Esophagus squamous epithelium (tissue), 5 donors: ENCODE results near the gene STARD6. TPM values are rescaled to one million over a fixed set of nuclear protein-coding genes. Genes with fewer than 3 reads are reported as not detected.

ENCODE experiments used
- DNase-seq: peaks from one replicate; lab custom pipeline; 2025; lab: John Stamatoyannopoulos, UW
- H3K27ac ChIP-seq, 4 donors: fragments of 200-600 bp; sonication (generic); one replicate each; pipeline ENCODE4 v1.5.1; 2016 to 2019; ENCODE audit warnings: mild to moderate bottlenecking in 1 of 4
- H3K27me3 ChIP-seq, 4 donors: fragments of 200-600 bp; sonication (generic); 1 replicate in 3 of 4; 2 replicates in 1 of 4; pipeline versions ENCODE4 v1.5.1 to v1.6.0; 2017 to 2021; ENCODE audit warnings: antibody characterized with exemption in 1 of 4
- H3K36me3 ChIP-seq, 3 donors: fragments of 200-600 bp; sonication (generic); one replicate each; pipeline ENCODE4 v1.5.1; 2016 to 2019
- H3K4me1 ChIP-seq, 3 donors: fragments of 200-600 bp; sonication (generic); one replicate each; pipeline ENCODE4 v1.5.1; 2017 to 2019
- H3K4me3 ChIP-seq, 4 donors: fragments of 200-600 bp; sonication (generic); 1 replicate in 3 of 4; 2 replicates in 1 of 4; pipeline ENCODE4 v1.5.1; 2016 to 2019; ENCODE audit warnings: mild to moderate bottlenecking in 2 of 4, moderate library complexity in 1 of 4
- H3K9me3 ChIP-seq, 3 donors: fragments of 200-600 bp; sonication (generic); one replicate each; pipeline ENCODE4 v1.5.1; 2016 to 2019
- POLR2A ChIP-seq, 4 donors: fragments of 450-650 bp; IDR thresholded peaks; one replicate each; pipeline ENCODE4 v1.6.1; 2017; ENCODE audit warnings: antibody characterized with exemption in 4 of 4, mild to moderate bottlenecking in 4 of 4, moderate library complexity in 3 of 4
- WGBS, 2 donors: methylation state at CpG; one replicate each; pipeline ENCODE4 v1.1.5; 2018; 5-methylcytosine and 5-hydroxymethylcytosine counted together
- intact Hi-C: fragments of 100-400 bp; cut with DNase I; formaldehyde crosslinking; loops from one replicate; pipeline ENCODE4 v1.15.0; 2022
- total RNA-seq, 4 donors: library from RNA; depleted of rRNA; stranded (reverse); fragments of >200 nt; gene quantifications; one replicate each; pipeline ENCODE4 v1.1.0, GENCODE V29; 2016
- TF ChIP-seq, protein P1 (sequence below), 6 experiments: fragments of 450-650 bp in 4 of 6; fragments of 200-600 bp in 2 of 6; sonication (generic) in 2 of 6; IDR thresholded peaks; one replicate each; pipeline ENCODE4 v1.5.1; 2016 to 2019; ENCODE audit warnings: antibody characterized with exemption in 6 of 6, mild to moderate bottlenecking in 4 of 6, moderate library complexity in 4 of 6
- donor health status: DM: yes; HTN: yes; CAD: no.

The STARD6 gene
- total RNA-seq, 4 donors from 2014 or later = not detected

DNA sequence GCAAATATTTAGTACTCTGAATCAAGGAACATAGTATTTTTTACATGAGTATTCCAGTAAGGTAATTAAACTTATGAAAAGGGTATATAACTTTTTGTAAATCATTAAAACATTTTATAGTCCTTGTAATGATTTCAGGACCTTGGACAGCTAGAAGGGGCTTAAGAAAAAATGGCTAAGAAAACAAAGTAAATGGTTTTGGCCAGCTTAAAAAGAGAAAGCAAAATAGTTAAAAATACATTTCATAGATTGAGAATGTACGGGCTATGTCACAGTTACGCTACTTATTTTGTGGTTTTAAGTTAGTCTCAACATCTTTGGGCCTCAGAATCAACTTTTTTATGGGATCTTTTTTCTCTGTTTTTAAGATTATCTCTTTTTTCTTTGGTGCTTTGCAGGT is 61.6 kb downstream of the STARD6 start:
- no peaks in the 10 kb centered on the region for H3K27me3 ChIP-seq
- DNase-seq = no peak
- H3K9me3 ChIP-seq = peaks cover 0 to 22% (median 0%) of the 10 kb centered on the region in 3 donors
- H3K27ac ChIP-seq = no peak overlapping the region
- peaks cover 0 to 23% (median 0%) of the 10 kb centered on the region in 3 donors for H3K36me3 ChIP-seq
- no peak for TF ChIP-seq POLR2A (IDR thresholded peaks at IDR 0.05)
- TF ChIP-seq, protein P1, sequence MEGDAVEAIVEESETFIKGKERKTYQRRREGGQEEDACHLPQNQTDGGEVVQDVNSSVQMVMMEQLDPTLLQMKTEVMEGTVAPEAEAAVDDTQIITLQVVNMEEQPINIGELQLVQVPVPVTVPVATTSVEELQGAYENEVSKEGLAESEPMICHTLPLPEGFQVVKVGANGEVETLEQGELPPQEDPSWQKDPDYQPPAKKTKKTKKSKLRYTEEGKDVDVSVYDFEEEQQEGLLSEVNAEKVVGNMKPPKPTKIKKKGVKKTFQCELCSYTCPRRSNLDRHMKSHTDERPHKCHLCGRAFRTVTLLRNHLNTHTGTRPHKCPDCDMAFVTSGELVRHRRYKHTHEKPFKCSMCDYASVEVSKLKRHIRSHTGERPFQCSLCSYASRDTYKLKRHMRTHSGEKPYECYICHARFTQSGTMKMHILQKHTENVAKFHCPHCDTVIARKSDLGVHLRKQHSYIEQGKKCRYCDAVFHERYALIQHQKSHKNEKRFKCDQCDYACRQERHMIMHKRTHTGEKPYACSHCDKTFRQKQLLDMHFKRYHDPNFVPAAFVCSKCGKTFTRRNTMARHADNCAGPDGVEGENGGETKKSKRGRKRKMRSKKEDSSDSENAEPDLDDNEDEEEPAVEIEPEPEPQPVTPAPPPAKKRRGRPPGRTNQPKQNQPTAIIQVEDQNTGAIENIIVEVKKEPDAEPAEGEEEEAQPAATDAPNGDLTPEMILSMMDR (IDR thresholded peaks at IDR 0.05) = no peak
- intact Hi-C loops = no loop called here
- no peaks in the 10 kb centered on the region for H3K4me1 ChIP-seq
- no peak overlapping the region for H3K4me3 ChIP-seq
- 81 to 86% methylated on average over 2 of the region's 2 CpGs for WGBS, 2 donors

DNA sequence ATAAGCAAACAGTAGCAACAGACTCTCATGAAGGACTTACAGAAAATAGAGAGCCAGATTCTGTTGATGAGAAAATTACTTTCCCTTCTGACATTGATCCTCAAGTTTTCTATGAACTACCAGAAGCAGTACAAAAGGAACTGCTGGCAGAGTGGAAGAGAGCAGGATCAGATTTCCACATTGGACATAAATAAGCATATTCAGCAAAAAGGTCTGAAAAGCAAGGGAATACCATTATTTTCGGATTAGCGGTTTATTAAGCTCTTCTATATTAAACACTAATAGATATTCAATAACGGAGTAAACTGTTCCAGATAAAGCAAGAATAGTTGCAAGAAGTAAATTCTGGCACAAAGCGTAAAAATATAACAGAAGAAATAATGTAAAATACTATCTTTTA is 63.4 kb downstream of the STARD6 start:
- no peak overlapping the region for H3K27ac ChIP-seq
- intact Hi-C loops = no loop called here
- no peaks in the 10 kb centered on the region for H3K4me1 ChIP-seq

DNA sequence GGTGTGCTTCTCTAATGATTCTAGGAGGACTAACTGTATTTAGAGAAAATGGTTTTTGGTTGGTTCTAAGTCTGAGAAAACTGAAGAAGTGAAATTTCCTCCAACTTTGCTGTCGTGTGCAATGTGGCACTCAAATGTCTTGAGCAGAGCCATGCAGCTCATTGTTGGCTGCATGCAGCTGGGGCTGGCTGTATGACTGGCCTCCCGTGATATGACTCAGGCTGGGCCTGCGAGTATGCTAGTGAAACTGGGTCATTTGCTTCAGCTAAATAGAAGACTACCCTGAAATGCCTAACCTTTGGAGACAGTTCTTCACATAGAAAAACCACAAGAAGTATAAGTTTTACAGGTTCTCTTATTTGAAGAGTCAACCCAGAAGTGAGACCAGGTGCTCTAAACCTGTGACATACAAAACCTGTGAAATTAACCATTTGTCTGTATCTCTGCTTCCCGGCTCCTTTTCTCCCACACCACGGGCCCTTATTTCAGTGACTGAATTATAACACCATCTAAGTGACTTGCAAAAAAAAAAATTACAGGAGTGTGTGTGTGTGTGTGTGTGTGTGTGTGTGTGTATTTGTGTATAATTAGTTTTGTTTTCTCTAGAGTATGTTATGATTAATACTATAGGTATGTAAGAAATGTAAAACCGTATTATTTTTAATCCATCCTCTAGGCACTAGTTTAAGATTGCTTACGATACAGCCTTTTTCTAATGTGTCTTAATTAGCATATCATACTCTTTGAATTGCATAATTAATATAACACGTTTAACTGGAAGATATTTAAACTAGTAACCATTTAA is 72.5 kb downstream of the STARD6 start:
- TF ChIP-seq, protein P1 (IDR thresholded peaks at IDR 0.05) = no peak
- TF ChIP-seq POLR2A (IDR thresholded peaks at IDR 0.05) = no peak
- Histone ChIP-seq H3K27me3 (no peaks in the 10 kb centered on the region), H3K9me3 (no peaks in the 10 kb centered on the region), H3K4me3 (no peak overlapping the region), H3K27ac (peak overlapping the region in 1 of 4 donors; percentile 6), H3K36me3 (peaks cover 0 to 84% (median 0%) of the 10 kb centered on the region in 3 donors), H3K4me1 (peaks cover 0 to 9% (median 0%) of the 10 kb centered on the region in 3 donors)
- intact Hi-C loops = no loop called here
- 39 to 54% methylated on average over 5 to 8 of the region's 8 CpGs for whole genome bisulfite sequencing, 2 donors
- DNase-seq = no peak

More for the DNA sequence above, 63.4 kb downstream of the STARD6 start:
- WGBS, 2 donors = 96% methylated on average over 4 of the region's 4 CpGs
- Histone ChIP-seq H3K27me3 (no peaks in the 10 kb centered on the region), H3K36me3 (peaks cover 0 to 38% (median 0%) of the 10 kb centered on the region in 3 donors), H3K4me3 (no peak overlapping the region), H3K9me3 (peaks cover 0 to 5% (median 0%) of the 10 kb centered on the region in 3 donors)
- no peak for DNase-seq
- TF ChIP-seq POLR2A (IDR thresholded peaks at IDR 0.05) = no peak
- TF ChIP-seq, protein P1 (IDR thresholded peaks at IDR 0.05) = no peak

DNA sequence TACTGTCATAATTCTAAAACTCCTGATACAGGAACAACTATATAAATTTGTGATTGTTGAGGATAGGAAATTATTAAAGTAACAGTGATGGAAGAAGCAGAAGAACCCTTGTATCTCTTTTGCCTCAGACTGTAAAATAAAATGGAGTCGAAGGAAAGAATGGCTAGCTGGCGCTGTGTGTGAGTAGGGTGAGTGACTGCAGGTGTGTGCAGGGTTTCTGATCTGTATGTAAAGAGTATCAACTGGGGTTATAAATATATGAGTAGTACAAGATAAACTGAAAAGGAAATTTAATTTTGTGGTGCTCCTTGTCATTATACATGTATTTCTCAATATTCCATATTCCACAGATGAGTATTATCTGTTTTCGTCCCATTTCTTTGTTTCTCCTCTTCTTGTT is 73.1 kb downstream of the STARD6 start:
- Histone ChIP-seq H3K4me3 (no peak overlapping the region), H3K9me3 (no peaks in the 10 kb centered on the region), H3K27me3 (no peaks in the 10 kb centered on the region), H3K27ac (no peak overlapping the region), H3K4me1 (peaks cover 0 to 9% (median 0%) of the 10 kb centered on the region in 3 donors), H3K36me3 (peaks cover 0 to 84% (median 0%) of the 10 kb centered on the region in 3 donors)
- WGBS, 2 donors = 72 to 87% methylated on average over 3 of the region's 3 CpGs
- no peak for DNase-seq
- intact Hi-C loops = no loop called here
- TF ChIP-seq, protein P1 (IDR thresholded peaks at IDR 0.05) = no peak
- no peak for TF ChIP-seq POLR2A (IDR thresholded peaks at IDR 0.05)

DNA sequence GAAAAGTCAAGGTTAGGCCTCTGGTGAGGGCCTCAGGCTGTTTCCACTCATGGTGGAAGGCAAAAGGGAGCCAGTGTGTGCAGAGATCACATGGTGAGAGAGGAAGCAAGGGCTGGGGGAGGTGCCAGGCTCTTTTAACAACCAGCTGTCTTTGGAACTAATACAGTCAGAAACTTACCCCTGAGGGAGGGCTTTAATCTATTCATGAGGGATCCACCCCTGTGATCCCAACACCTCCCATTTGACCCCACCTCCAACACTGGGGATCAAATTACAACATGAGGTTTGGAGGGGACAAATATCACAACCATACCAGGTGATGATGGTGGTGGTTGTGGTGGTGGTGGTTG is 77.5 kb downstream of the STARD6 start:
- H3K4me1 ChIP-seq = peaks cover 0 to 6% (median 0%) of the 10 kb centered on the region in 3 donors
- DNase-seq = no peak
- no peak overlapping the region for H3K4me3 ChIP-seq
- no peaks in the 10 kb centered on the region for H3K27me3 ChIP-seq
- intact Hi-C loops = no loop called here
- TF ChIP-seq POLR2A (IDR thresholded peaks at IDR 0.05) = no peak
- TF ChIP-seq, protein P1 (IDR thresholded peaks at IDR 0.05) = no peak
- no peaks in the 10 kb centered on the region for H3K9me3 ChIP-seq
- H3K36me3 ChIP-seq = peaks cover 0 to 85% (median 0%) of the 10 kb centered on the region in 3 donors
- H3K27ac ChIP-seq = no peak overlapping the region
